Posterior cingulate gyrus (tissue), 11 donors: Measurements from ENCODE around the gene IL10RB.
"Not testable (repeated sequence)": the region's sequence is repeated elsewhere in the genome, so short reads cannot be mapped to it uniquely, and the experiment has no call there.

Source experiments
- DNase-seq, 10 donors: peaks; one replicate each; pipeline versions ENCODE4 v3.0.0 to v3.0.0-alpha.2; 2020 to 2021; ENCODE audit warnings: mixed read lengths in 3 of 10
- intact Hi-C: fragments of 100-400 bp; cut with DNase I; formaldehyde crosslinking; loops from one replicate; pipeline ENCODE4 v1.15.1; 2023

IL10RB gene

DNA sequence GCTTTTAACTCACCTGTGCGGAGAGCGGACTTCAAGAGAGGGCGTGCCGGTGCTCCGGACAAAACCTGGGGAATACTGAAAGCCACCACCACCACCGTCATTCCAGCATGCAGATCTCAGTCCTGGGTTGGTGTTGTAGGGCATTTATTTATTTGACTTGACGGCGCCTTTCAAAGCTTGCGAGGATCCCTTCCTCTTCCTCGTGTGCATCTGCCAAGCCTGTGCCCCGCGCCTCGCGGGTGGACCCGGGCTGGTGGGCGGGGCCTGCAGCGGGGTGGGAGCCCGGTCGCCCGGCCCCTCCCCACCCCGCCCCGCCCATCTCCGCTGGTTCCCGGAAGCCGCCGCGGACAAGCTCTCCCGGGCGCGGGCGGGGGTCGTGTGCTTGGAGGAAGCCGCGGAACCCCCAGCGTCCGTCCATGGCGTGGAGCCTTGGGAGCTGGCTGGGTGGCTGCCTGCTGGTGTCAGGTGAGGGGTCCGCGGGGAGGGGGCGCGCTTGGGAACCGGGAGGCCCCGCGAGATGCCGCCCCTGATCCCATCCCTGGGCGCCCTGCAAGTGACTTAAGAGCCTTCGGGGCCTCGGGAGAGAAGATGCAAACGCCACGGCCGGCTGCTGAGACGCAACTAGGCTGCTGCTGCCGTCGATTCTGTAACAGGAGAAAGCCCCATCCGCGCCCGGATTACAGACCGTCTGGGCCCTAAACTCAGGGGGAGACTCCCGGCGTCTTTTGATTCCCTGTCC is at the start of gene IL10RB:
TSS of gene IL10RB (plus strand) at position 318 of the 739 bp plus-strand sequence. CDS start at position 417, 99 bp downstream.
- intact Hi-C loops, result loop anchor here (2.0 kb wide), 1 partner anchor 59 kb away; the partner anchor contains the start of gene IFNAR1
- DNase-seq, result peak; percentile 31 to 95 (median 53)

- no peak for DNase-seq
- intact Hi-C loops, result no loop called here
Measured at GRCh38 chr21:33217138-33217520, 49.0 kb upstream of the IL10RB start.

GRCh38 chr21:33219300-33219699 is 46.9 kb upstream of the IL10RB start:
- no peak for DNase-seq
- intact Hi-C loops, result no loop called here

DNA sequence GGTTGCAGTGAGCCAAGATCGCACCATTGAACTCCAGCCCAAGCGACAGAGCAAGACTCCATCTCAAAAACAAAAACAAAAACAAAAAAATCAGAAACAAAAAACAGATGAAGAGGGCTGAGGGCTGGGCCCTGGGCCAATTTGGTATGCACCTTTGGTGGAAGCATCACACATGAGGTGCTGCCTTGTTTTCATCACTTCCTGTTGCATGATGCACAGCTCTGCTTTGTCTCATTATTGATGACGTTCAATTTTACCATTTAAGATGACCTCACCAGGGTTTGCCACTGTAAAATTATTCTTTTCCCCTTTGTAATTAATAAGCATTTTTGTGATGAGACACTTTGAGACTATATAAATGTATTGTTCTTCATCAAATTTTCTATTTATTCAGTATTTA is 46.2 kb upstream of the IL10RB start:
- no peak for DNase-seq
- intact Hi-C loops, result no loop called here

GRCh38 chr21:33225376-33225775 is 40.8 kb upstream of the IL10RB start:
- DNase-seq, intact Hi-C loops: not testable (repeated sequence)

DNA sequence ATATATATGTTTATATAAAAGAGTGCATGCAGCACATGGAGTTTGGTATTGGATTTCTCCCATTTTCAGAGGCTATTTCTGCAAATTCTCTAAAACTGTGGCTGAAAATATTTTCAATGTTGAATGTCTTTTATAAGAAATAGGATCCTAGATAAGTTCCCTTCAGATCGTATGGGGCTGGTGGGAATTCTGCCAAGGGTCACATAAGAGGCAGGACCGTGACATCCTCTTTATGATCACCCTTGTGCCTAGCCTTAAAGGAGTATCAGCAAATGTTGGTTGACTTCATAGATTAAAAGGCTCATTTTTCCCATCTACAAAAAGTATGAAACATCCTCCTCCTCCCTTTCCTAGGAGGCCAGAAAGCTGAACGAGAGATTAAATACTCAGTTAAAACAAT is 37.7 kb upstream of the IL10RB start:
- intact Hi-C loops, result no loop called here
- no peak for DNase-seq

GRCh38 chr21:33229099-33229783 is 36.9 kb upstream of the IL10RB start:
- intact Hi-C loops, result no loop called here
- DNase-seq, result no peak

DNA sequence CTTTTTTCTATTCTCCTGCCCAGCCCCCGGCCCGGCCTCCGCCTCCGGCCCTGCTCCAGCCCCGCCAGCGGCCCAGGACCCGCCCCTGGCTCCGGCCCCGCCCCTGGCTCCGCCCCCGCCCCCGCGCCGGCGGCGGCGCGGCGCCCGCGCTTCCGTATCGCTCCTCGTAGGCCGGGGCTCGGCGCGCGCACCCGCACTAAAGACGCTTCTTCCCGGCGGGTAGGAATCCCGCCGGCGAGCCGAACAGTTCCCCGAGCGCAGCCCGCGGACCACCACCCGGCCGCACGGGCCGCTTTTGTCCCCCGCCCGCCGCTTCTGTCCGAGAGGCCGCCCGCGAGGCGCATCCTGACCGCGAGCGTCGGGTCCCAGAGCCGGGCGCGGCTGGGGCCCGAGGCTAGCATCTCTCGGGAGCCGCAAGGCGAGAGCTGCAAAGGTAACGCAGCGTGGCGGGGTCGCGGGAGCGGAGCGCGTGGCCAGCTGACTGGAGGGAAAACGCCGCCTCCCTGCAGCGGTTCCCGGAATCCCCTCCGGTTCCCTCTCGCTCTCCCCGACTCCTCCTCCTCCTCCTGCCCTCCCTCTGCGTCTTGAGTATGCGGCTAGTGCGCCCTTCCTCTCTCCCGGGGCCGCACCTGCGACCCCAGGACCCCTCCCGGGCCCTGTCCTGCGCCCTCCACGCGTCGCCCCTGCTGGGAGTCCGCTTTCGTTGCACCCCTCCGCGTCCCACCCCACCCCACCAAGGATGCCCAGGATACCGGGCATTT is 36.2 kb upstream of the IL10RB start, which contains the start of gene IFNAR2:
TSS of gene IFNAR2 (plus strand) at position 155 of the 761 bp plus-strand sequence. CDS start 11,985 bp downstream, outside the sequence.
- DNase-seq, result peak; percentile 67 to 96 (median 76)
- intact Hi-C loops, result loop anchor here (10.0 kb wide), 1 partner anchor 95 kb away; the partner anchor contains the start of gene IFNAR1

DNA sequence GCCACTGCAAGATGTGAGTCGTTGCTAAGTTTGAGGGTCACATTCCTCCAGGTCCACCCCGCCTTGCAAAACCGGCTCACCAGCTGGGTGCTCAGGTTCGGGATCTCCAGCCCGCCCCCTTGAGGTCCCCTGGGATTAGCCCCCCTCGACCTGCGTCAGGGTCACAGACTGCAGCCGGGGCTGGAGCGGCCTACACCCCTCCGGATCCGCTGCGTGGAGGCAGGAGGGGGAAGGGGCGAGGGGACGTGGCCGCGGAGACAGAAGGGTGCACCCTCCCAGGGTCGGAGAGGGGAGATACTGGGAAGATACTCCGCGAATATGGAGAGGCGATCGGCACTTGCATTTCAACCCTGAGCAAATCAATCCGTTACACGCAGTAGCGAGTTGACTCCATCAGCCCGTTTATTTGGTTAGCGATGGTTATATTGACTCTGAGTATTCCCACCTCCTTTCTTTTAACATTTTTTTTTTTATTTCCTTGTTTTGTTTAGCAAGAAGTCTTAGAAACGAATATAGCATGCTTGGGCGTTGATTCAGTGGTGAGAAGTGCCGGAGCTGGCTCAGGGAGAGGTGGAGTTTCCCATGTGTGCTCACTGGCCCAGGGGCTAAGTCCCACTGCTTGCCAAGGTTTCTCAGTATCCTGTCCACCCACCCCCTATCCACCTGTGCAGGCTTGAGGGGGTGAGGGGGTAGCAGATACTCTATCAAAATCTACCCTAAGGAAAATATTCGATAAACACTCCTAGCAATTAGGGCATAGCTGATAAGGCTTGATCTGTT is 35.4 kb upstream of the IL10RB start:
- intact Hi-C loops, result loop anchor here (10.0 kb wide), 1 partner anchor 94 kb away; the partner anchor contains the start of gene IFNAR1
- peak; percentile 37 to 90 (median 50) for DNase-seq

- intact Hi-C loops, result loop anchor here (10.0 kb wide), 1 partner anchor 93 kb away; the partner anchor contains the start of gene IFNAR1
- DNase-seq, result no peak
Measured at GRCh38 chr21:33231526-33231925, 34.6 kb upstream of the IL10RB start.

DNA sequence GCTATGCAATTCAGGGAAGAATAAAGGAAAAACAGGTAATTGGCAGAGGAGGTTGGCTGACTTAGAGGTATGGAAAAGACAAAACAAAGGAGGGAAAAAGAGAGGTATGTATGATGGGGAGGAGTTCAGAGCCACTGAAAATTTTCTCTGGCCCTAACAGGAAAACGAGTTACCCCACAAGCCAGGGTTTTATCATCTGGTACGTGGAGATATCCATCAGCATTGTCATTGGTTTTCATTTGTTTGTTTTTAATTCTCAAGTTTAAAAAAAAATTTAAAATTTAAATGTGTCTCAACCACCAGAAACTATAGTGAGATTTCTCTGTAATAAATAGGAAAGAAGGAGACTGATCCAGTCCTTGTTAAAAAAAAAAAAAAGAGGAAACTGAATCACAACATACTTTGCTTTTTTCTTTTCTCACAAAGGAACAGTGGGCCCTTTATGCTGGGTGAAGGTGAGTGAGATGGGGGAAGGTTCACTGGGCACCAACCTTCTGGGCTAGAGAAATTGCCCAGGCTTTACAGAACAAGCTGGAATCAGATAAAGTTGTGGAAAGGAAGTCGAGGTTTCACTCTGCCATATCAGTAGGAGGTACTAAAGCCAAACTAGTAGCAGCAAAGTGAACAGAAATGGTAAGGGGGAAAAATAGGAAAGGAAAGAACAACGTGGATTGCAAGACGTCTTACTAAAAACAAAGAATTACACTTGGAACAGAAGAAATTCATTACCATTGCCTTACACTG is 33.7 kb upstream of the IL10RB start:
- DNase-seq, result no peak
- intact Hi-C loops, result loop anchor here (10.0 kb wide), 1 partner anchor 92 kb away; the partner anchor contains the start of gene IFNAR1

DNA sequence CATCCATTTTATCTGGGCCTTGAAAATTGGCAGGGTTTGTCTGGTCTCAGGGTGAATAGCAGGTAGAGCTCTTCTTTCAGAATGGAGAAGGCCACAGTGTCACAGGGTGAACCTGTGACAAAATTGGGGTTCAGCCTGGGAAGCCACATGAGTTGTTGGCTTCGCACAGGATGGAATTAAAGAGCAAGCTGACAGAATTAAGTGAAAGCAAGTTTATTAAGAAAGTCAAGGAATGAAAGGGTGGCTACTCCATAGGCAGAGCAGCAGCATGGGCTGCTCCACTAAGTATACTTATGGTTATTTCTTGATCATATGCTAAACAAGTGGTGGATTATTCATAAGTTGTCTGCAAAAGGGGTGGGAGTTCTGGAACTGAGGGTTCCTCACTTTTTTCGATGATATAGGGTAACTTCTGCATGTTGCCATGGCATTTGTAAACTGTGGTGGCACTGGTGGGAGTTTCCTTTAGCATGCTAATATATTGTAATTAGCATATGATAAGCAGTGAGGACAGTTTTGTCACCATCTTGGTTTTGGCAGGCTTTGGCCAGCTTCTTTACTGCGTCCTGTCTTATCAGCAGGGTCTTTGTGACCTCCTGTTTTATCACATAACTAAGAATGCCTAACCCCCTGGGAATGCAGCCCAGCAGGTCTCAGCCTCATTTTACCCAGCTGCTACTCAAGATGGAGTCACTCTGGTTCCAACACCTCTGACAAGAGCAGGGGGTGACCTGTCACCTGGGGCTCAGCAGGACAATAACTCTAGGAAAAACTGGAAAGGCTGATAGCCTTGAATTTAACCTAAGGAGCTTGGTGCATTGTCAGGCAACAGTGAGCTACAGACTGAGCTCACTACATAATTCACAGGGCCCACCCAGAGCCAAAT is 31.3 kb upstream of the IL10RB start:
- peak in 1 of 10 donors; percentile 30 for DNase-seq
- intact Hi-C loops, result loop anchor here (10.0 kb wide), 1 partner anchor 90 kb away; the partner anchor contains the start of gene IFNAR1

- intact Hi-C loops, result loop anchor here (10.0 kb wide), 1 partner anchor 89 kb away; the partner anchor contains the start of gene IFNAR1
- peak in 1 of 10 donors; percentile 52 for DNase-seq
Measured at GRCh38 chr21:33236013-33236686, 30.0 kb upstream of the IL10RB start.

- intact Hi-C loops, result loop anchor here (10.0 kb wide), 1 partner anchor 88 kb away; the partner anchor contains the start of gene IFNAR1
- DNase-seq, result no peak
Measured at GRCh38 chr21:33236766-33237165, 29.4 kb upstream of the IL10RB start.

DNA sequence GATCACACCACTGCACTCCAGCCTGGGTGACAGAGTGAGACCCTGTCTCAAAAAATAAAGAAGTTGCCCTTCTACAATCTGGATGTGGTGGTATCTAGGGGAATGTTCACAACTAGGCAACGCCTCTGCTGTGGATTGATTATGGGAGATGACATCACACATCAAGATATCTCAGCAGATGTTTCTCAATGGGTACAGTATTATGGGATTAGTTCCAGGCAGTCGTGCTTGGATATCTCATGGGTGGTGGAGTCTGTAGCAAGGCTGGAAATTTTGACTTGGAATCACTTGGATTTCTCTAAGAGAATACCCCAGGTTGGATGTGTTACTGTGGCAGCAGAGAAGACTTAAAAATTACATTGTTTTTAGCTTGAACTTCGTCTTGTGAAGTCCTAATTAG is 28.7 kb upstream of the IL10RB start:
- intact Hi-C loops, result loop anchor here (10.0 kb wide), 1 partner anchor 87 kb away; the partner anchor contains the start of gene IFNAR1

GRCh38 chr21:33238146-33238545 is 28.0 kb upstream of the IL10RB start:
- DNase-seq, result no peak
- intact Hi-C loops, result loop anchor here (10.0 kb wide), 1 partner anchor 87 kb away; the partner anchor contains the start of gene IFNAR1

More for the DNA sequence above, 28.7 kb upstream of the IL10RB start:
- no peak for DNase-seq
